Measurements from ENCODE around the gene TGIF2.

The TGIF2 gene

DNA sequence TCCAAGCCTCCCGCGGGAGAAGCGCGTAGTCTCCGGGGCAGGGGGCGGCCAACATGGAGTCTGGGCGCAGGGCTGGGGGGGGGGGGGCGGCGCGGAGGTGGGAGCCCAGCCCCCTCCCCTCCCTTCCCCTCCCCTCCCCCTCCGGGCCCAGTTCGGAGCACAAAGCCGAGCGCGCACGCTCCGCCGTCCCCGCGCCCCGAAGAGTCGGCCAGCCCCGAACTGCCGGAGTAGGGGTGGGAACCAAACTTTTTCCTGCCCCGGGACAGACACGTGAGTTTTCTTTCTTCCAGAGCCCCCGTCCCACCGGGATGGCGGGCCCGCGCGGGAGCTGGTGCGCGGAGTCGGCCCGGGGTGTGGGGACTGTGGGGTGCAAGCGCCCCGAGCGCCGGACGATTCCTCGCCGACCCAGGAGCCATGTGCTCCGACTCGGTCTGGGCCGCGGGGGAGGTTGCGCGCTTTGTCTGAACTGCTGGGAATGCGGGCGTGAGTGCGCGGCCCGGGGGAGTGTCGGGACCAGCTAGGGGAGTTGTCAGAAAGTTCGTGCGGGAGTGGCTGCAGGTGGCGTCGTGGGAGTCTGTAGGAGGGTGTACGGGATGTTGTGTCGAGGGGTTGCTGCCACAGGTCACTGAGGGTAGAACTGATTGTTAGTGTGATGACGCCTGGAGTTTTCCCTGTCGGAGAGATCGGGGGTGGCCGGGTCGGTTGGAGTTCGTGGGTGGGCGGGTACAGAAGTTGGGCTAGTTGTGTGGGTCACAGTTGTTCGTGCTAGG, 1.2 kb downstream of the TGIF2 start:
- DNase-seq (ENCODE audit: extremely low read depth in 1 of 2, low read depth in 1 of 2) = peak in 1 of 2 donors; percentile 25

DNA sequence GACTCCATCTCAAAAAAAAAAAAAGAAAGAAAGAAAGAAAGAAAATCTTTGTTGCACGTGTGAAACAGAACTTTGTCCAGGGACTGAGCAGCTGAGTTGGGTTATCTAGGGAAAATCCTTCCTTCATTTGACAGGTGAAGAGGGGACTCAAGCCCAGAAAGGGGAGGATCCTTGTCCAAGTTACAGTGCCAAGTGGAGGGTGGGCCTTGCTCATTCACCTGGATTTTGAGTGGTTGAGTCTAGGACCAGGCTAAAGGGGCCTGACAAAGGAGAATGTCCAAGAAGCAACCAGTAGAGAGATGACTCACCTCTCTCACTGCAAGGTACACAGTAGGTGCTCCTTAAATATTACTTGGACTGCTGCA, 2.7 kb downstream of the TGIF2 start:
- DNase-seq (ENCODE audit: extremely low read depth in 1 of 2, low read depth in 1 of 2) = no peak

DNA sequence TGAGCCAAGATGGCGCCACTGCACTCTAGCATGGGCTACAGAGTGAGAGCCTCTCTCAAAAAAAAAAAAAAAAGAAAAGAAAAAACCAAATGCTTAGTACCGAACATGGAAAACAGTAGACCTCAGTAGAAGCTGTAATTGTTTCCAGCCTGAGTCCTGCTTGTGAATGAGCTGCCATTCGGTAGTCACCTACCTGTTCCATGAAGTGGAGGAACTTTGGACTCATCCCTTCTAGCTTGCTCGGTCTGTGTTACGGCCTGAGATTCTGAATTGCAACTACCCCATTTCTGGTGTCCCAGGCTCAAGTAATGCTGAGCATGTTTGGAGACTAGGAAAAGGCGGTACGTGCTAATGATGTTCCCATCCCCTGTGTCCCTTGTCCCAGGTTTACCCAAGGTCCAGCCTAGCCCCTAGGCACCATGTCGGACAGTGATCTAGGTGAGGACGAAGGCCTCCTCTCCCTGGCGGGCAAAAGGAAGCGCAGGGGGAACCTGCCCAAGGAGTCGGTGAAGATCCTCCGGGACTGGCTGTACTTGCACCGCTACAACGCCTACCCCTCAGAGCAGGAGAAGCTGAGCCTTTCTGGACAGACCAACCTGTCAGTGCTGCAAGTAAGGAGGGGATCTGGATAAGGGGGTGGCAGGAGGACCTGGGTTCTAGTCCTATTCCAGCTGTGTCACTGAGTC, 5.1 kb downstream of the TGIF2 start:
- no peak for DNase-seq (ENCODE audit: extremely low read depth in 1 of 2, low read depth in 1 of 2)

DNA sequence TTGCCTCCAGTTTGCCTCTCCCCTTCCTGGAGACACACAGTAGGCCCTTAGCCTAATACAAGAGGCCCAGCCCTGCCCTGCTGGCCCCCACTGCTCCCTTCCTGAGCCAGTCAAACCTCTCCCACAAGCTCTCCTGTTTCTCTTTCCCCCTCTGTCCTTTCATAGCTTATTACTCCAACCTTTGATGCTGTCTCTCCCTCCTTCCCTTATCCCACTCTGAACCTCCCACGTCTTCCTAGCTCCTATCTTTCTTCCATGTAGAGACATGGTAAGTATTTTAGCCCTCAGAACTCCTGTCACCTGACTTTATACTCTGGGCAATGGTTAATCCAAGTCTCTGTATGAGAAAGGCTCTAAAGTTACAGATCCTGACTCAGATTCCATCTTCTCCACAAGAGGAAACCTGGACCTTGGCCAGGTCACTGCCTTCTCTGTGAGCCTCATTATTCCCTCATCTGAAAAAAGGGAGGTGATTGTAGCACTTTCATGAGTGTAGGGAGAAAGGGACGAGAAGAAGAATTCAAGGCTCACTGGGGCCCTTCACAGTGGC, 6.7 kb downstream of the TGIF2 start:
- no peak for DNase-seq (ENCODE audit: extremely low read depth in 1 of 2, low read depth in 1 of 2)

DNA sequence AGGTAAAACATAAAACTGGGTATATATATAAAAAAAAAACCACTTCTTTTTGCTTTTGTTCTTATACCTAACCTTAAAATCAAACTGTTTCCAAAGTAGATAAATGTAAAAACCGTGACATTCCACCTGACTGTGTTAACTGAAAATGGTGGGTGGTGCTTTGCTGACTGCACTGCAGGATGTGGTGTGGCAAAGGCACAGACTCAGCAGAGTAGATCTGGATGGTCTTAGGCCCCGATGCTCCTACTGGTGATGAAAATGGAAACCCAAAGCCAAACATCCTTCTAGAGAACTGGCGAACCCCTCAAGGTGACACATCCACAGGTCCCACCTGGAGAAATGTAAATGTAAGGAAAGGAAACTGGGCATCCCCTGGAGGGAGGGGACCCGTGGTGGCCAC, 8.9 kb downstream of the TGIF2 start:
- no peak for DNase-seq (ENCODE audit: extremely low read depth in 1 of 2, low read depth in 1 of 2)

DNA sequence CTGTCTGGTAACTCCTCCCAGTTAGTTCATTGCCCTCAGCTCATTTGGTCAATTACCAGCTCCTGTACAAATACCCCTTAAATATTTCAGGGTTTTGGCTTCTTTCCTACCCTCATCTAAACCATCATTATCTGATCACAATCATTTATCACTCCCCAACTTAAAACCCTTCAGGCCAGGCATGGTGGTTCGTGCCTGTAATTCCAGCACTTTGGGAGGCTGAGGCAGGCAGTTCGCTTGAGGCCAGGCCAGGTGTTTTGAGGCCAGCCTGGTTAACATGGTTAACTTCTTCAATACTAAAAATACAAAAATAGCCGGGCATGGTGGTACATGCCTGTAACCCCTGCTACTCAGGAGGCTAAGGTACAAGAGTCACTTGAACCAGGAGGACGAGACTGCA, 9.4 kb downstream of the TGIF2 start:
- no peak for DNase-seq (ENCODE audit: extremely low read depth in 1 of 2, low read depth in 1 of 2)

DNA sequence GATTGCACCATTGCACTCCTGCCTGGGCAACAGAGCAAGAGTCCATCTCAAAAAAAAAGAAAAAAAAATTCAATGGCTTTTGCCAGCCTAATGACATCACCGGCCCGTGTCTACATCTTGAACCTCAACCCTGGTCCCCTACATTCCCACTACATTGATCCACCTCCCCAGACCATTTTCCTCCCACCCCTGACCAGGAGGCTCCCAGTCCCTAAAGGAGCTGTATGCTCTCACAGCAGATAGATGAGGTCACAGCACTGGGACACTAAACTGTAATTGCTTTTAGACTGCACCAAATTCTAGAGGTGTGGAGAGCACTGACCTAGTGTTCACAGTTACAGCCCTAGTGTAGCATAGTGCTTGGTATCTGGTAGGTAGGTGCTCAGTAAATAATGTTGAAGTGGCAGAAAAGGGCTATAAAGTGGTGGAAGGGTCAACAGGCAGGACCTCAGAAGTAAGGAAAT, 10.7 kb downstream of the TGIF2 start:
- DNase-seq (ENCODE audit: extremely low read depth in 1 of 2, low read depth in 1 of 2) = no peak

DNA sequence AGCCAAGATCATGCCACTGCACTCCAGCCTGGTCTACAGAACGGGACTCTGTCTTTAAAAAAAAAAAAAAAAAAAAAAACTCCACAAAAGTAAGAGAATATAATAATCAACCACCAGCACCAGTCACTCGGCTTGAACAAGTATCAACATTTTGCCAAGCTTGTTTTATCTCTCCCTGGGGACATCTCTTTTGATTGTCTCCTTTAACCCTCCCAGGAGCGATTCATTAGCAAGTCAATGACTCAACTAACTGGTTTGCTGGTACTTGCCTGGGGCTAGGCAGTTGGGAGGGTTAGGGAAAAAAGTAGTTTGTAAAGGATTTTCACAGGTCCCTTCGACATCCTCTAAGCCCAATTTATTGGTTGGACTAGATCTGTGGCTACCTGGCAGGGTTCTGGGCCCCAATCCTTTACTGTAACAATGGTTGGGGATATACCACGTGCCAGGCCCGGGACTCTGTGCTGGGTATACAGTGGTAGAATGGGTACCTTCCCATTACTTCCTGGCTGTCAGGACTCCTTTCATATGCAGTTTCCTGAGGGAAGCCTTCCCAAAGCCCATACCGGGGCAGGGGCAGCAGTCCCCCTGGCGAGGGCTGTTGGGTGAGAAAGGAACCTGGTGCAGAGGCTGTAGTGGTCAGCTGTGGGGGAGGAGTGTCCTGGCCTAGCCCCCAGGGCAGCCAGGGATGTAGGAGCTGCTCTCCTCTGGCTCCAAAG, 12.2 kb downstream of the TGIF2 start:
- DNase-seq (ENCODE audit: extremely low read depth in 1 of 2, low read depth in 1 of 2) = no peak

DNA sequence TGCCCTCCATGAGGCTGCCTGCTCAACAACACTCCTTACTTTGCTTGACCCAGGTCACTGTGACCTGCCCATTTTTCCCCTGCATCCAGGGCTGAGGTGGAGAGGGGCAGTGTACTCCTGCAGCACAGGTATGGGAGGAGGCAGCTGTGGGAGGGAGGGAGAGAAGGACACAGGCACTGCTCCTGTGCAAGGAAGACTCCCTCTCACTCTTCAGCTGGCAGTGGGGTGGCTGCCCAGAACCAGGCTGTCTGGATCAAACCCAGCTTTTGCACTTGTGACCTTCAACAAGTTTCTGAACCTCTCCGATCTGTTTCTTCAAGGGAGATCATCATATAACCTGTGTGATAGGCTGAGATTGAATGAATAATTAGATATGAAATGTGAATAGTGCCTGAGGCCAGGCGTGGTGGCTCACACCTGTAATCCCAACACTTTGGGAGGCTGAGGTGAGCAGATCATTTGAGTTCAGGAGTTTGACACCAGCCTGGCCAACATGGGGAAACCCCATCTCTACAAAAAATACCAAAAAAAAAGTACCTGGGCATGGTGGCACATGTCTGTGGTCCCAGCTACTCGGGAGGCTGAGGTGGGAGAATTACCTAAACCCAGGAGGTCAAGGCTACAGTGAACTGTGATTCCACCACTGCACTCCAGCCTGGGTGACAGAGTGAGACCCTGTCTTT, 14.1 kb downstream of the TGIF2 start:
- DNase-seq (ENCODE audit: extremely low read depth in 1 of 2, low read depth in 1 of 2) = no peak

DNA sequence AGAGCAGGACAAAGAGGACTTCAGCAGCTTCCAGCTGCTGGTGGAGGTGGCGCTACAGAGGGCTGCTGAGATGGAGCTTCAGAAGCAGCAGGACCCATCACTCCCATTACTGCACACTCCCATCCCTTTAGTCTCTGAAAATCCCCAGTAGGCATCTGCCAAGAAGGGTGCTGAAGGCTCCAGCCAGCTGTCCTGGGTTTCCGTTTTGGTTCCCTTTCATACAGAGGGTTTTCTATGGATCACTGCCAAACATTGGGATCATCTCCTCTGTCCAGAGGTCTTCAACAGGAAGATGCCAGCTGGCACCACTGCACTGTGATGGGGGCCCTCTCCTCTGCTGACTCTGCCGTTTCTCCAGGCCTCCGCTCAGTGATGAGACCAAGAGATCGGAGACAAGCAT, 17.9 kb downstream of the TGIF2 start:
- no peak for DNase-seq (ENCODE audit: extremely low read depth in 1 of 2, low read depth in 1 of 2)

DNA sequence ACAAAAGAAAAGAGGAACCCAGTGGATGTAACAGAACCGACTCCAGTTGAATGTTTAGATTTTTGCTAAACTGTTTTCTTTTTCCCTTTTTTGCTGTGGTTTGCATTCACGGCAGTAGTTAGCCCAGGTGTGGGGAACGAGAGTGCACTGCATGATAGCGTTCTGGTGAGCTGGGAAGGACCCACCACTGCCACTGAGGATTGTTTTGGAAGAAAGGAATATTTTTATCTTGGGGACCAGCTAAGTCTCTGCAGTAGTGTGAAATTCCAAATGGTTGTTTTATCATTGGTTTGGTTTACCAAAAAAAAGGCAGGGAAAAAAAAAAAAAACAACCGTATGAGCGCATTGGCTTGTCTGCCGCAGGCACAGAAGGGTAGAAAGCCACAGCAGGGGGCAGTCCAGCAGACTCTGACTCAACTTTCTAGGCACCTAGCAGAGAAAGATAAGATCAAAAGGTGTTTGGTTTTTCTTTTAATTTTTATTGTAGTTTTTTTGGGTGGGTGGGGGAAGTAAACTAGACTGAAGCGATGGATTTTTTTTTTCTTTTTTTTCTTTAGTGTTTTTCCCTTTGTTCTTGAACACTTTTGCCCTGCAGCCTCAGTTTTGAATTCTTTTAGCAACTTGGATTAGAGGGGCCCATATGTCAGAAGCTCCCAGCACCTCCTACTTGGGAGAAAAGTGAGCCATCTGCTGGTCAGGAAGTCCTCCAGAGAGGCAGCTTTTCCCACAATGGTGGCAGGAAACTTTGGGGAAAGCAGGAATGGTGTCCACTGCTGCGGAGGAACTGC, 18.7 kb downstream of the TGIF2 start:
- DNase-seq (ENCODE audit: extremely low read depth in 1 of 2, low read depth in 1 of 2) = peak in 1 of 2 donors; percentile 14

DNA sequence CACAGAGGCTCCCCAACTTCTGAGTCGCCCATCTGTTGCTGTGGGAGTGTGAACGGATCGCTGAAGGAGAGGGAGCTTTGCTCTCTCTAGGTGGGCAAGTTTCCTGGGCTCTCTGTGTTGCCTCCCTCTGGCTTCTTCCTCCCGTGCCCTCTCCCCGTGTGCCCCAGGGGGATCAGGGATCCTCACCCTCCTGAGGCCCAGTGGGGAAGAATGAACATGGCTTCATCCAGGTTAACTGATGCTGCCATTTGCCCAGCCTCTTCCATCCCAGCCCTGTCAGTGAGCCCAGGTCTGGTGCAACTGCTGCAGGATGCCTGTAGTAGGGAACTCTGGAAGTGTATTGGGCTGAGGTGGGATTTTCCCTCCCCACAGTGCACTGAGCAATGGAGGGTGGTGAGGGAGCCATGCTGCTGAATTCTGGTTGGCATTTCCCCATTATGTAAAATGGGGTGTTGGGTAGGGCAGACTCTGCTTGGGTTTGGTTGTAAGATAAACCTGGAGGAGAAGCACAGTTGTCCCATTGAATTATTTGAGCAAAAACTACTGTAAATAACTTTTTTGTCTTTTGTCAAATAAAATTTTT, 20.0 kb downstream of the TGIF2 start:
- DNase-seq (ENCODE audit: extremely low read depth in 1 of 2, low read depth in 1 of 2) = no peak

DNA sequence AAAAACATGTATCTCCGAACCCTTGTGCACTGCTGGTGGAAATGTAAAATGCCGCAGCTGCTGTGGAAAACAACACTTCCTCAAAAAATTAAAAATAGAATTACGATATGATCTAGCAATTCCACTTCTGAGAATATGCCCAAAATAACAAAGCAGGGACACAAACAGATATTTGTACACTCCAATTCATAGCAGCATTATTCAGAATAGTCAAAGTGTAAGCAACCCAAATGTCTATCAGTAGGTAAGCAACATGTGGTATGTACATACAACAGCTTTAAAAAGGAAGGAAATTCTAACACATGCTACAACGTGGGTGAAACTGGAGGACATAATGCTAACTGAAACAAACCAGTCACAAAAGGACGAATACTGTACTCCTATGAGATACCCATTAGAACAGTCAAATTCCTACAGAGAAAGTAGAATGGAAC, 26.5 kb downstream of the TGIF2 start:
- DNase-seq (ENCODE audit: extremely low read depth in 1 of 2, low read depth in 1 of 2) = no peak

DNA sequence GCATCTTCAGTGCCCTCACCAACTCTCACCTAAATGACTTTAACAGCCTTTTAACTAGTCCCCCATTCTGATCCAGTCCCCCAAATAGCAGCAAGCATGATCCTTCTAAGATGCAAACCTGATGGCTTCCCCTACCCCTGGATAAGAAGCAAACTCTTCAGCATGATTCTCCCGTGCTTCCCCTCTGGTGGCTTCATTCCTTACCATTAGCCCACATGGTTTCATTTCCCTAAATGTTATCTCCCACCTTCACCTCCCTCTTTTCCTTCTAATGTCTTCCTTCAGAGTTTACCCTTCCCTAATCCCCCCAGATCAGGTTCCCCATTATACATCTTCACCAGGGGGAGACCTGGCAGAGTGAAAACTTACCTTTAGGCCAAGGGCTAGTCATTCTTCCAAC, 28.1 kb downstream of the TGIF2 start:
- DNase-seq (ENCODE audit: extremely low read depth in 1 of 2, low read depth in 1 of 2) = no peak

DNA sequence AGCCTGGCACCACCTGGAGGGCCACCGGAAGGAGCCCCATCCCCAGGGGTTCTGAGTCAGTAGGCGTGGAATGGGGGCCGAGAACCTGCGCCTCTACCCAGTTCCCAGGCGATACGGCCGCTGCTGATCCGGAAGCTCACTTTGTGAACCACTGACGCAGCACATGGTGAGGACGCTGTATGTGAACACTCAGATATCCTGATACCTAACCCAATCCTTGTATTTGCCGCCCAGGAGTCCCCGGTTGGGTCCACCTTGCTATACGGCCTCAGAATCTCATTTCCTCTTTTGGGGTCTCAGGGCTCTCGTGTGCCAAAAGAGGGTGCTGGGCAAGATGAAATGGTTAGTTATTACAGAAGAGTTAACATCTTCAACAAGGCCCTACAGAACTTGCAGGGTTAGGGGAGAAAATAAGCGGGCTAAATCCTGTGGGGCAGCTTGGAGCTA, 31.6 kb downstream of the TGIF2 start:
- peak in 1 of 2 donors; percentile 13 for DNase-seq (ENCODE audit: extremely low read depth in 1 of 2, low read depth in 1 of 2)

DNA sequence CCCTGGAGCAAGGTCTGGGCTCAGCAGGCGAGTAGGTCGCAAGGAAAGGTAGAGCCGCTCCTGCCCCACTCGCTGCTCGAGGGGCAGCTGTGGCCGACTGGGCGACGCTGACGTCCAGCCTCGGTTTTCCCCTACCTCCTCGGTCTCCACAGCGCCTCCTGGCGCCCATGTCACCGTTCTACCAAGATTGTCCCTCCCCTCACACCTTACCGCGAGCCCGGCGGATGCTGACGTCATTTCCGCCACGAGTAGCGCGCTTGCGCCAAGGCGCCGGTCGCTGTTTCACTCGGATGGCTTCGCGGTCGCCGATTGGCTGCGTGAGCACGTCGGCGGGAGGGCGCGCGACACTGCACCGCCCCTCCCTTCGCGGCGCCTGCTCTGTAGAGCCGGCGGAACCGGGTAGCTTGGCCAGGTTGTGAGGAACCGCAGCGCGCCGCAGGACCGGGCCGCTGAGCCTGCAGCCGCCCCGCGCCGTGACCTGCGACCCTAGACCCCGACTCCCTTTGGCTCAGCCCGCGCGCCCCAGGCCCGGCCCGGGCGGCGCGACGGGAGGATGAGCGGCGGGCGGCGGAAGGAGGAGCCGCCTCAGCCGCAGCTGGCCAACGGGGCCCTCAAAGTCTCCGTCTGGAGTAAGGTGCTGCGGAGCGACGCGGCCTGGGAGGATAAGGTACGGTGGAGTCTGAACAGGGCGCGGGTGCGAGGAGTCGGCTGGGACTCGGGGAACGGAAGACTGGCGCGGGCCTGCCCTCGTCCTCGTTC, 32.2 kb downstream of the TGIF2 start, which contains the start of gene RAB5IF:
RAB5IF (plus strand) TSS at position 381 of the 759 bp plus-strand sequence; CDS start at position 554, 173 bp downstream.
- peak; percentile 96 to 99 for DNase-seq (ENCODE audit: extremely low read depth in 1 of 2, low read depth in 1 of 2)

DNA sequence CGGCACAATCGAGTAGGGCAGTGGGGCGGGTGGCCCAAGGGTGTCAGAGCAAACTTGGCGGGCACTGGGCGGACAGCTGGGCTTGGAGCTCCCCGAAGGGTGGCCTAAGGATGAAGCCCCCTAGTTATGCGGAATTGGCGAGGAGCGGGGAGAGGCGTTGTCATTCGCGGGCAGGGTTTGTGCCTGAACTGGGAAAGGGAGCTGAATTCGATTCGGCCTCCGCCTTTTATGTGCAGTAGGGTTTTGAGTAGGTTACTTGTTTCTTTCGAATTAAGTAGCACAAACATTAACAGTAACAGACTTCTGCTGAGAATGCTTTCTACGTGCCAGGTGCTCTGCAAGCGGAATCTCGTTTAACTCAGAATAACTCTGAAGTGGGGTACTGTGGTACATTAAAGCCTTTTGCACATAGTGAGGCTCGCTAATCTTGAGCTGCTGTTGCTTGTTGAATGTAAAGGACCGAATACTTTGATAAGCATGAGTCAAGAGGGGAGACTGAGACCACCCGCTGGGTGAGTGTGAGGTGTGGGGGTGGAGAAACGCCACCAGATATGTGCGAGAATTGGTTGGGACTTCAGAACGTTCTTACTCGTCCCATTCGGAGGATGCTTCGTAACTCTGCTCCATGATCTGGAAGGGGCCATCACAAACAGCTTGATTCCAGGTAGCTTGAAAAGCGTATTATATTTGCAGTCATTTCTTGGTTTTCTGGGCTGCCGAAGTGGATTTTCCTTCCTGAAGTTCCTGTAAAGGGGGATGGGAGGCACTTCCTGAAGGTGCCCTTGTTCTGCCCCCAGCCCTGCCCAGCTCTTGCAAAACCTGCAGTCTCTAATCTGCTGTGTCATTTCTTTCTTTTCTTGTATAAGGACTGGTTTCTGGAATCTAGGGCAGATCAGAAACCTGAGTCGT, 33.0 kb downstream of the TGIF2 start:
- DNase-seq (ENCODE audit: extremely low read depth in 1 of 2, low read depth in 1 of 2) = no peak

Data from activated CD8-positive, alpha-beta memory T cell treated with anti-CD3 and anti-CD28 coated beads for 1 hour (primary cell).